Measurements from ENCODE around the gene ZDHHC7.

Gene ZDHHC7

DNA sequence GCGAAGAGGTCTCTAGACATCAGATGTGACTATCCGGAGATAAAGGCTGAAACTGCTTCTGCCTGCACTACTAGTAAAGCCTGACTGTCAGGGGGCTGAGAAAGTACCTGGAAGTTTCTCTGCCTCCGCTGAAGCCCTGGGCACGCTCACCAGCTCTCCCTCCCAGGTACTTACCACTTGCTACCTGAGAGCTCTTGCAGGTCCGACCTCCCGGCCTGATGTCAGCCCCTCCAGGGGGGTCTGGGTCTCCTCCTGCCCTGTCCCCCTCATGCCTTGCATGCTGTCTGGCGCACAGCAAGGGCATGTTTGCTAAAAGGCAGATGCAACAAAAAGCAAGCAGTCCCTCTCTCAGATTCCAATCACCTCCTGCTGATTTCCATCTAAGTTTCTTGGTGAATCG, 17.4 kb downstream of the ZDHHC7 start:
- DNase-seq (ENCODE audit: low read depth in 2 of 2), result no peak

DNA sequence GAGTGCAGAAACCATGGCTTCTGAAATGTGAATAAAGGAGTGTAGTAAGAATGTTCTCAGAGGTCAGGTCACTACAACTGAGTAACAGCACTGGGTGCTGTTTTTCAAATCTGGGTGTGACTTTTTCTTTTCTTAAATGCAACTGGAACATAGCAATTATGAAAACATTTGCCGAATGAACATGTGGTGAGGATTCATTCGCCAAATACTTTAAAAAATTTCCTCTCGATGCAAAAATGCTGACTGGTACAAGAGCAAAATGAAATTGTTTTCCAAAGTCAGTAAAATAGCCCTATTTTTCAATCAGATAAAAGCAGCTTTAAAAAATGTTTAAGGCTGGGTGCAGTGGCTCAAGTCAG, 18.6 kb downstream of the ZDHHC7 start:
- DNase-seq (ENCODE audit: low read depth in 2 of 2), result no peak

DNA sequence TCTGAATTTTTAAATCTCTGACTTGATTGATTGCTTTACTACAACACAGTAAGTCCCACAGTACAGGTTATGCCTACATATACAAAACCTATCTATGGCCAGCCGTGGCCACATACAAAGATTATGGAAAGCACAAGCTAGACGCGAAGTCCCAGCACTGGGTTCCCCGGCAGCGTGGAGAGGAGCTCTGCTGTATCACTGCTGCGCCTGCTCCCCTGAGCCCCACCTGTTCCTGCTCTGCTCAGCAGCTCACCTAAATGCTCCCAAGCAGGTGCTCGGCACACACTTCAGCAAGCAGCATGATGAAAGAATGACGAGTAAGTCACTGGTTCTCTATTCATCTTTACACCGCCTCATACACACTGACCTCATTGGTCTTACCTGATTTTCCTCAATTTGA, 20.6 kb downstream of the ZDHHC7 start:
- DNase-seq (ENCODE audit: low read depth in 2 of 2), result no peak

DNA sequence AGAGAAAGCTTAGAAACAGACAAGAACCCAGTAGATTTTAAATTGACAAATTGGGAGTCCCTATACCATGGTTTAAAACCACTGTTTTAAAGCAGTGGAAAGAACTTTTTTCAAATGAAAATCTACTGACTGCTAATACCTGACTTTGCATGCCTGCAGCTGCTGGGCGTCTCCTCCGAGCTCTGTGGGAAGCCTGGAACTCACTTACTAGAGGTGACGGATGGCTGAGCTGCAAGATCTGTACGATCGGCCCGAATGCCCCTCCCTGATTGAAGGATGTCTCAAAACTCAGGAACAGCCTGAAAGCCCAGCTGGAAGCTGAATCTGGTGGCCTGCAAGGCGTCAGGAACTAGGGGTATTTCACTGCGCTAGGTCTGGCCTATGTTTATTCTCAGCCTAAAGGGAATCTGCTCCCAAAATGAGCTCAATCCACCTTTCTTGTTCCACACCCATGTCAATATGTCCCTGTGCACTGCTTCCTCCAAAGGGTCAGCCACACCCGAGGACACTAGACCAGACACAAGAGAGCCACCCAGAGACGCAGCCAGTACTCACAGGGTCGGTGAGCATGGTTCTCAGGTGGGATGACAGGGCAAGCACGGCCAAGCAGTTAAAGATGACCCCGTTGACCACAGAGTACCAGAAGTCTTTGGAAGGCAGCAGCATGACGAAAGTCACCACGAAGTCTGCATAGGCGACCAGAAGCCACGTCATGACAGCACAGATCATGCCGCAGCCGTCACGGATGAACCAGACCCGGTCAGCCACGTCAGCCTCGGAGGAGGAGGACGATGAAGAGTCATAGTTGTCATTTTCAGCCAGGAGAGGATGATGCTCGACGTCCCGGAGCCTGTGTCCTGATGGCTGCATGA, 21.4 kb downstream of the ZDHHC7 start:
- DNase-seq (ENCODE audit: low read depth in 2 of 2), result no peak

DNA sequence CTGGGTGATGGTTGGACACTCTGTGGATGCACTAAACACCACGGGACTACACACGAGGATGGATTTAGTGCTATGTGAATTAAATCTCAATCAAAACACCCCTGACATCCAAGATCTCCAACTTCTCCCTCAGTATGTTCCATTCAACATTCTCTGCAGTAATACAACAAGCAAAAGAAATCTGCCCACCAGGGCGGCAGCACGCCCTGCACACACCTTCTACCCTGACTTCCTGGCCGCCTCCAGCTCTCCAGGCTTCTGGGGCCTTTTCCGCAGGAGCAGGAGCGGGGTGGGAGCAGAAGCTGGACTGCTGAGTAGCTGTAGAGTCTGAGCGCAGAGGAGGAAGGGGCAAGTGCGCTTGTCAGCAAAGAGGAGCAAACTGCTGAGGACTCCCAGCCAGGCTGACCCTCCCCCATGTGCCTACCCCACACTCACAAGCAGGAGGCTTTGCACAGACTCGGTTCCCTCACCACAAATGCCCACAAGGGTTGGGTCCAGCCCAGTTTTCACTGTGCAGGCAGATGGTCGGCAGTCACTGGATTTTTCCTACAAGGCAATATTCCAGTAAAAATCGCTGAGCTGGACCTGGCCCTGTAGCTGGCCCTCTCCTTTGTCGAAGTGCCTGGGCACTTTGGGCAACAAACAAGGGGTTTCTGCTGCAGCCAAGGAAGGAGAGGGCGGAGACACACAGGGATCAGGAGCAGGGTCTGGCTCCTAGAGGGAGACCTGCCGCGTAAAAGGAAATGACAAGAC, 22.8 kb downstream of the ZDHHC7 start:
- DNase-seq (ENCODE audit: low read depth in 2 of 2), result no peak

DNA sequence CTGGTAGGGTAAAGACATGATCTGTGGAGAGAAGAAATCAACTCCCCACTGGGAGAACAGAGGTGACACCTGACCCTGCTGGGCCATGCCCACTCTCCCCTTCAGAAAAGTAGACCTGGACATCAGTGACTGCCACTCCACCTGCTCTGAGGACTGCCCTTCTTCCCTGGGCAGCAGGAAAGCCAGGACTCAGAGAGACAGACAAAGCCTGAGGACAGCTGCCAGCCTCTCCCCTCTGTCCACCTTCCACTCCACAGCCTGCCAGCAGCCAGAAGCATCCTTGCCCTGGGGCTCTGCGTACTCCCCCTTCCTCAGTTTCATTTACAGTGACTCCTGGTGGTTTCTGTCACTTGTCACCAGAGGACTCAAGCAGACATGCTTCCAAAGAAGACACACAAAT, 24.5 kb downstream of the ZDHHC7 start:
- no peak for DNase-seq (ENCODE audit: low read depth in 2 of 2)

DNA sequence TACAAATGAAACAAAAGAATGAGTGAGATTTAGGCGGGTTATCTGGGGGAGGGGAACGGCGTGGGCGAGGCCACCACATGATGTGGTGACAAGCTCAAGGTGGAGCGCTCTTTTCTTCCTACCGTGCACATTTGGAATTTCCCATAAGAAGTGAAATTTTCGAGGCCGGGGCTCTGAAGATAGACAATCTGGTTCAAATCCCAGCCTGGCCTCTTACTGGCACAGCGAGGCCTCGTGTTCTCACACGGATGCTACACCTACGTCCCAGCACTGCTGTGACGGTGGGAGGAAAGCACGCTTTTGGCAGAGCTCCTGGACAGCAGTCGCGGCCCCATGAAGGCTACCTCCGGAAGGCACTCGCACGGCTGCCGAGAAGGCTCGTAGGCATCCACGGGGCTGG, 25.2 kb downstream of the ZDHHC7 start:
- no peak for DNase-seq (ENCODE audit: low read depth in 2 of 2)

DNA sequence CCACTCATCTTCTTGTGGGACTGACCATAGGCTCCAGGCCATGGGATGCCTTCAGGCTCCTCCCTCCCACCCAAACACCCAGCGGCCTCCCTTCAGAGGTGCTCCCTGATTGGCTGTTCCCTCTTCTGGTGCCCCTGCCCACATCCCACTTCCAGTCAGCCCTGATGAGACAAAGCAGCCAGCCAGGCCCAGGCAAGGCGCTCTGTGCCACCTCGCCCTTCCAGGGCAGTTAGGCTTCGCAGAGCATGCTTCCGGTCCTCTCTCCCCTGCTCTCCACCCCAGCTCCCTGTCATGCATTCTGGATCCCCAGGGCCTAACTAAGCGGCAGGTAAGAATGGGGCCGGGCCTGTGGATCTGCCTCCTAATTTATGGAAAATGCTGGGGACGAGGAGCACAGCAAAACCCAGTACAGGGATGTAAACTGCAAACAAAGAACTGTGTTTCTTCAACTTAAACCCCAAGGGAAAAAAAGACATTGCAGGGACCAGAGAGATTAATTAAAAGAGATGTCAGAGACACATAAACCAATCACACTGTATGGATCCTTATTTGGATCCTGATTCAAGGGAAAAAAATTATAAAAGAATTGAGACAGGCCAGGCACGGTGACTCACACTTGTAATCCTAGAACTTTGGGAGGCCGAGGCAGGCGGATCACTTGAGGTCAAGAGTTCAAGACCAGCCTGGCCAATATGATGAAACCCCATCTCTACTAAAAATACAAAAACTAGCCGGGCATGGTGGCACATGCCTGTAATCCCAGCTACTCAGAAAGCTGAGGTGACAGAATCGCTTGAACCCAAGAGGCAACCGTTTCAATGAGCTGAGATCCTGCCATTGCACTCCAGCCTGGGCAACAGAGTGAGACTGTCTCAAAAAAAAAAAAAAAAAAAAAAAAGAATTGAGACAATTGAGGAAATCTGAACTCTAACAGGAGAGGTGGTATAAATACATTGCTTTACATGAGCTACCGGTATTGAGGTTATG, 26.0 kb downstream of the ZDHHC7 start:
- no peak for DNase-seq (ENCODE audit: low read depth in 2 of 2)

DNA sequence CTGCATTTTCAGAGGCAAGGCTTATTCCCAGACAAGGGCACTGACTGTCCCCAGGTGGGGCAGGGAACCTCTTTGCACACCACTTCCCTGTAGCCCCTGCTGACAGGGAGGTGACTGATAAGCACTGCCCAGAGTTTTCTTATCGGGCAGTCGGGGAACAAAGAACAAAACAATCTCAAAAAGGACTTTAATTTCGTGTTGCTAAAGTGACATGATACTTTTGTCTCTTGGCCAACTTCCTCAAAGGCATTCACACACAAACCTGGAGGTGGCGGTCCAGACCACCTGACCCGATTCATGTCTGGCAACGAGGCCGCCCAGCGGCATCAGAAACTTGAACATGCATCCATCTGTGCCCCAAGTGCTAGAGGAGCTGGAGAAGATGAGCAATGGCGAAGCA, 28.9 kb downstream of the ZDHHC7 start:
- no peak for DNase-seq (ENCODE audit: low read depth in 2 of 2)

DNA sequence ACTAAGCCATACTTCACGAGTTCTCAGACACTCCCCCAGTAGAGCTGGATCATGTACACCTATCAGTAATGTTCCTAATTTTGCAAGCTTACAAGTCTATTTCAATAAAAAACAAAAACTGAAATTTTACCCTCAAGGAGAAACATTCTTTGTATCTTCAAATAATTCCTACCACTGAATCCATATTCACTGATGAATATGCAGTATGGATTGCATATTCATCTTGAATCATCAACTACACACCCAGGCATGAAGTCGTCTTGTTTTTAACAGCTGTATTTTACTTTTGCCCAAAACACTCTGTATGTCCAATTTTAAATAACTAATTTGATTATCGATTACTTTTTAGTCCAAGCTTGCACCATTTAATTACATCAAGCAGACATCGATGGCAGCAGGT, 31.8 kb downstream of the ZDHHC7 start:
- no peak for DNase-seq (ENCODE audit: low read depth in 2 of 2)

DNA sequence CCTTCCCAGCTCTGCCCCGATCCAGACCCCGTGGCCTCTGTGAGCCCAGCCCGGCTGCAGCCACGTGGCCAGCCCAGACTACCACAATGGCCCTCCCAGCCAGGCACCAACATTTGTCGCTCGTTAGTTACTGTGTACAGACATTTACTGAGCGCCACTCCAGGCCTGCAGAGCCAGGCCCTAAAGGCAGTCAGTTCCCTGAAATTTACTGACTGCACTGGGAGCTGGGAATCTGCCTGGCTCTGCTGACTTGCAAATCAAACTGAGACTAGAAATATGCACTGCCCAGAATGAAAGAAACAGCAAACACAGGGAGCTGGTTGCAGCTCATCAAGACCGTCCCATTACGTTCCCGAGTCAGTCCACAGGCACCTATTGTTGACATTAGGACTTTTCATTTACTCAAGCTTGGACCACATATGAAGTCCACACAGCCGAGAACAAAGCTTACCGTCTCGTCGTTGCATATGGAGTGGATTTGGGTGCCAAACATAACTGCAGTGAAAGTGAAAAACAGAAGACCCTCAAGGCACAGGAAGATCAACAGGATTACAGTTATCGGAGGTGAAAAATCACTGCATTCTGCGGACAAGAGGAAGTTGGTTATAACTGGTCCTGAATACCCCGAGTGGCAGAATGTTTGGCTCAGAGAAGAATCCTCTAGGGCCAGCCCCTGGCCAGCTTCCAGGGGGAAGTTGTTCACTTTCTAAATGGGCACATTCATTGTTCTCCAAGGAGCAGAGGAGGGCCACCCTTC, 34.5 kb downstream of the ZDHHC7 start:
- no peak for DNase-seq (ENCODE audit: low read depth in 2 of 2)

DNA sequence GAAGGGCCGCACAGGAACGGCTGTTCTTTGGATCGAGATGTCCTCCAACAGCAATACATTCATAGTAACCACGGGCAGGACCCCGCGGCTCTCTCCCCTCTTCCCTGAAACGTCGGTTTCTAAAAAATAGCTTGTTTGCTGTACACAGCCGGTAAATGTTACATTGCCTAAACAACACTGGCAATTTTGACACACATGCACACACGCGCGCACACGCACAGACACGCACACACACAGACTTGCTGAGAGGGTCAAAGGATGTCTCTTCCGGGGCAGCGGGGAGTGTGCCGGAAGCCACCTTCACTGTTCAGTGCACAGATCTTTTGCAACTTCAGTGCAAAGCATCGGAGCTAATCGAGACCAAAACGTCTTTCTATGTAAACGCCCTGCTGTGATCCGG, 35.8 kb downstream of the ZDHHC7 start:
- no peak for DNase-seq (ENCODE audit: low read depth in 2 of 2)

DNA sequence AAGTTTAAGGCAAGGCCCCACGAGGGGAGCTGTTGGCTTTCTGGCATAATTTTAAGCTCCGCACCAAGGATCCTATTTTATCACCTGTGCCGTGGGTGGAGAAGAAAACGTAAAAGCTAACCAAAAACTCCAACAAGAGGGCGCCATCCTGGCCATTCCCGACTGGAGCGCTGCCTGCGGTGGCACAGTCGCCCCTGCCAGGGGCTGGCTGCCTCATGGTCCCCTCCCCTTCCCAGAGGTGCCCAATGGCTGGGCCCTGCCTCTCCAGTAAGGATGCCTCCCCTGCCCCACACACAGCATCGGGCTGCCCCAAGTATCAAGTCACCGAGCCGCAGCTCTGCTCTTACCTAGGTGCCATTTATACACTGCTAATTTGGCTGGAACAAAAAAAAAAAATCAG, 36.3 kb downstream of the ZDHHC7 start:
- no peak for DNase-seq (ENCODE audit: low read depth in 2 of 2)

DNA sequence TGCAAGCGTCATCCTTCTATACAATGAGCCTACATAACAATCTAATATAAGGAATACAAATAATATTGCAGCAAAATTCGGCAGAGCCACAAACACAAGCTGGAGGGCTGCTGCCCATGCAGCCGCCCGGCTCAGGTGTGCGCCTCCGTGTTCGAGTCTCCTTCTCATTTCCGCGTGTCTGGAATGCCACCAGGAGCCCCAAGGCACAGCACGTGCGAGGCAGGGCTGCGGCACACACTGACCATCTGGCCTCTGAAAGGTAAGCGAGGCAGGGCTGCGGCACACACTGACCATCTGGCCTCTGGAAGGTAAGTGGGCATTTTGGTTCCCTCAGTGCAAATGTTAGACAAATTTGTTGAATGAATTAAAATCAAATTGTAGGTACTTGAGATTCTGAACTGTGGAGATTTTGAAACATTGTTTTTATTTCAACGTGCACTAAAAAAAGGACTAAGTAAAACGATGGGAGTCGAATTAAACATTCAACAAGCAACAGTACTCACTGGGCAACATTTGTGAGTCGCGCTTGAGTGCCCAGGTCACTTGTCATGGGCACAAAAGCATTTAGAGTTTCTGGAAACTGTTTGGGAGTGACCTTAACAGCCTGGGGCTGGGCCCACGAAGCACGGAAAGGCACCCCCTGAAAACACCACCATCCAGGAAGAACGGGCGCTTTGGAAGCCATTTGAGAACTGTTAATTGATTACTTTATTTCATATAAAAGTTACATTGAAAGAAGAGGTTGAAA, 37.4 kb downstream of the ZDHHC7 start:
- no peak for DNase-seq (ENCODE audit: low read depth in 2 of 2)

DNA sequence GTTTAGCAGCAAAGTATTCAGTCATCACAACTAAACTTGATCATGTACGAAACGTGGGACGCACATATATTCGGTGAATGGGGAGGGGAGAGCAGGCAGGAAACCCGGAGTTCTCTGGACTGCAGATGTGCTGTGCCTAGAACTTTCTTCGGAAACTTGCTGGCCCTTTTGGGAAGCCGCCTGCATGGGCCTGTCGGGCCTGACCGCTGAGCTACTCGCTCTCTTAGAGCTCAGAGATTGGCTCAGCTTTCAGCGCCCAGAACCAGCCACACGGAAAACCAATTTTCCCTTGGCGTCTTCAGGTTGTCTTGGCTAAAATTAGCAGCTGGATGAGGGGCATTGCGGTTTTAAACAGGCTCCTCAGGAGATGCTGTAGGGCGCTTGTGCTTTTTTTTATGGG, 38.1 kb downstream of the ZDHHC7 start:
- DNase-seq (ENCODE audit: low read depth in 2 of 2), result no peak

DNA sequence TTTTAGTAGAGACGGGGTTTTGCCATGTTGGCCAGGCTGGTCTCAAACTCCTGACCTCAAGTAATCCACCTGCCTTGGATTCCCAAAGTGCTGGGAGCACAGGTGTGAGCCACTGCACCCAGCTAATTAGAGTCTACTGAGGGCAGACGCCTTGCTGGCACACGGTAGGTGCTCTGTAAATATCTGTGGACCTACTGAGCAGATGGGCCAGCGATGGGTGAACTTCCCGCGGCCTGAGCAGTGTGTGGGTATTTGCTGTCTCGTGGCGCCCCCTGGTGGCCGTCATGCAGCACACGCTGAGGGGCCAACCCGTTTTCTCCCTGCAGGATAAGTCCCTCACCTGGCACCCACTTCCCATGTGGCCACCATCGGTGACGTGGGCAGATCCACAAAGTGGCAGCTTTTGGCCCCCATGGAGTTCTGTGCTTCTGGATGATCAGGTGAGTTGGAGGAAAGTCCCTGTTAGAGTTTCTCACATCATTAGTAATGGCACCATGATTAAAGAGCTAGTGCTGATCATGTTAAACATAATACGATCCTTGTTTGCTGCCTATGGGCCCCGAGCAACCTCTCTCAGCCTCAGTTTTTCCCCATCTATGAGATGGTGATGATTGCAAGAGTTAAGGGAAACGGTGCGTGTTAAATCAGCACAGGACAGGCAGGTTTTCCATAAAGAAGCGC, 40.7 kb downstream of the ZDHHC7 start:
- DNase-seq (ENCODE audit: low read depth in 2 of 2), result peak; percentile 48 to 65

DNA sequence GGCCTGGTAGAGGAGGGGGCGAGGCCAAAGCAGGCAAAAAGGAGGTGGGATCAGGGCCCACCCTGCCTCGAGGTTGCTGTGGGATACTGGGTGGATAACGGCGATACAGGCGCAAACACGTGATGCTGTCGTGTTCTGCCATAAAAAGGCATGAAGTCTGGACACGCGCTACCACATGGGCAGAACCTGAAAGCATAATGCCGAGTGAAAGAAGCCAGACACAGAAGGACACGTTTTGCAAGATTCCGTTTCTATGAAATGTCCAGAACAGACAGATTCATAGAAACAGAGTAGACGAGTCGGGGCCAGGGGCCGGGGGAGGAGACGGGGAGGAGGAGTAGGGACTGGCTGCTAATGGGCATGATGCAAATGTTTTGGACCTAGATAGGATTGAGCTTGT, 43.5 kb downstream of the ZDHHC7 start:
- no peak for DNase-seq (ENCODE audit: low read depth in 2 of 2)

DNA sequence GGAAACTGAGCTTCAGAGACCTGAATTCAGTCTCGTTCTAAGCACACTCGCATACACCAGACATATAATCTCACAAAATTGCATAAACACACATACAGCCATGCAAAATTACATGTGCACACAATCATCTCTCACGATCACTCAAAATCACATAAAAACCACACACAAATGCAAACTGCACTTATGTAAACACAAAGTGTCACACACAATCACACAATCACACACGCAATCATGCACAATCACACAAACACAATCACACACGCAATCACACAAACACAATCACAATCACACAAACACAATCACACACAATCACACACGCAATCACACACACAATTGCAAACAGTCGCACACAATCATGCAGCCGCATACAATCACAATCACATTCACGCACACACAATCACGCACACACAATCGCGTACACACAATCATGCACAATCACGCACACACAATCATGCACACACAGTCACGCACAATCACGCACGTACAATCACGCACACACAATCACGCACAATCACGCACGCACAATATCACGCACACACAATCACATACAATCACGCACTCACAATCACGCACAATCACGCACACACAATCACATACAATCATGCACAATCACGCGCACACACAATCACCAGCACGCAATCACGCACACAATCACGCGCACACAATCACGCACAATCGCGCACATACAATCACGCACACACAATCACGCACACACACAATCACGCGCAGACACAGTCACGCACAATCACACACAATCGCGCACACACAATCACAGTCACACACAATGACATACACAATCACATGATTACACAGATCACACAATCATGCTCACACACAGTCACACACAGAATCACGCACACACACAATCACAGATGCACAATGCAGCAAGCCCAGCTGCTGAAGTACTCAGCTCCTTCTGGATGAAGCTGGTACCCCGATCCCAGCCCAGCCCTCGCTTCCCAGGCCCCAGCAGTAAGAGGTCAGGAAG, 45.6 kb downstream of the ZDHHC7 start:
- no peak for DNase-seq (ENCODE audit: low read depth in 2 of 2)

All from stimulated activated CD8-positive, alpha-beta memory T cell treated with anti-CD3 and anti-CD28 coated beads, Interleukin-7, amount 100 ng/mL, for 4 hours (primary cell).